SK-N-SH (cell line): ENCODE data around the gene PDE6B. TPM values are rescaled to one million over a fixed set of nuclear protein-coding genes. Genes with fewer than 3 reads are reported as not detected.
A peak's percentile ranks its signal among the peaks of the same experiment; 100 is the strongest.

Experiments used
- CTCF ChIA-PET: fragments of 300-600, 350-600 bp; formaldehyde crosslinking; extraction: SDS; loops from one replicate; lab custom pipeline; 2021; lab: Yijun Ruan, JAX
- POLR2A ChIA-PET: fragments of 350-600 bp; sonication (Branson Sonifier 250); formaldehyde crosslinking; extraction: SDS; loops from one replicate; lab custom pipeline; 2020; ENCODE audit warnings: antibody characterized with exemption, inconsistent platforms; lab: Yijun Ruan, JAX
- DNase-seq: peaks from one replicate; pipeline ENCODE4 v3.0.0; 2012
- H2AFZ ChIP-seq: fragments of 200-600 bp; sonication (generic); 2 replicates; pipeline ENCODE4 v1.8.1; 2016; ENCODE audit warnings: antibody characterized with exemption, mild to moderate bottlenecking, low read depth
- H3F3A ChIP-seq: fragments of 200-600 bp; sonication (generic); replicated peaks from 2 replicates; pipeline ENCODE3; 2016; ENCODE audit warnings: antibody characterized with exemption, mild to moderate bottlenecking; ENCODE audit not compliant: insufficient read depth
- H3K27ac ChIP-seq, 2 experiments: fragments of 200-500 bp in 1 of 2; fragments of 200-600 bp in 1 of 2; sonication (Bioruptor generic) in 1 of 2; sonication (generic), shearing (Covaris generic) in 1 of 2; 2 replicates each; pipeline versions ENCODE4 v1.5.1 to v1.6.1; 2014 to 2016; ENCODE audit warnings: low read depth in 2 of 2, inconsistent platforms in 1 of 2, low read length in 1 of 2, mild to moderate bottlenecking in 1 of 2, mixed read lengths in 1 of 2
- H3K27me3 ChIP-seq: fragments of 200-600 bp; sonication (generic), shearing (Covaris generic); 2 replicates; pipeline ENCODE4 v1.6.1; 2016; ENCODE audit warnings: mixed run types; ENCODE audit not compliant: insufficient read depth
- H3K36me3 ChIP-seq, 2 experiments: fragments of 200-500 bp in 1 of 2; fragments of 200-600 bp in 1 of 2; sonication (Bioruptor generic) in 1 of 2; sonication (generic) in 1 of 2; replicated peaks in 1 of 2; 2 replicates each; pipeline versions ENCODE3 to v1.5.1; 2014 to 2016; ENCODE audit warnings: low read length in 1 of 2, mild to moderate bottlenecking in 1 of 2; ENCODE audit not compliant: insufficient read depth in 2 of 2, control insufficient read depth in 1 of 2
- H3K4me1 ChIP-seq, 2 experiments: fragments of 200-500 bp in 1 of 2; fragments of 200-600 bp in 1 of 2; sonication (Bioruptor generic) in 1 of 2; sonication (generic), shearing (Covaris generic) in 1 of 2; 2 replicates each; pipeline versions ENCODE4 v1.5.1 to v1.6.1; 2014 to 2016; ENCODE audit warnings: low read depth in 1 of 2, low read length in 1 of 2, mixed run types in 1 of 2; ENCODE audit not compliant: insufficient read depth in 2 of 2, control insufficient read depth in 1 of 2
- H3K4me2 ChIP-seq: fragments of 200-600 bp; sonication (generic), shearing (Covaris generic); 2 replicates; pipeline ENCODE4 v1.6.1; 2017; ENCODE audit warnings: mixed run types
- H3K4me3 ChIP-seq, 2 experiments: fragments of 200-500 bp in 1 of 2; fragments of 200-600 bp in 1 of 2; sonication (Bioruptor generic) in 1 of 2; sonication (generic), shearing (Covaris generic) in 1 of 2; 2 replicates each; pipeline versions ENCODE4 v1.5.1 to v1.8.1; 2014 to 2016; ENCODE audit warnings: low read depth in 2 of 2, inconsistent platforms in 1 of 2, low read length in 1 of 2, mild to moderate bottlenecking in 1 of 2, mixed read lengths in 1 of 2, moderate library complexity in 1 of 2
- H3K79me2 ChIP-seq: fragments of 200-600 bp; sonication (generic); 2 replicates; pipeline ENCODE4 v1.8.1; 2017; ENCODE audit warnings: mild to moderate bottlenecking; ENCODE audit not compliant: insufficient read depth
- H3K9ac ChIP-seq: fragments of 200-600 bp; sonication (generic); 2 replicates; pipeline ENCODE4 v1.6.1; 2017; ENCODE audit warnings: mixed run types
- H3K9me2 ChIP-seq: fragments of 200-600 bp; sonication (generic); 2 replicates; pipeline ENCODE4 v1.6.1; 2017; ENCODE audit warnings: mixed run types
- H3K9me3 ChIP-seq: fragments of 200-600 bp; sonication (generic); 2 replicates; pipeline ENCODE4 v1.6.1; 2017; ENCODE audit warnings: mixed run types, mild to moderate bottlenecking, moderate library complexity
- H4K20me1 ChIP-seq: fragments of 200-600 bp; sonication (generic); 2 replicates; pipeline ENCODE4 v1.6.1; 2017; ENCODE audit warnings: mild to moderate bottlenecking, mixed run types; ENCODE audit not compliant: insufficient read depth
- EP300 ChIP-seq, 2 experiments: IDR thresholded peaks; 2 replicates each; pipeline versions ENCODE4 v1.4.0 to v1.6.1; 2012; ENCODE audit warnings: borderline replicate concordance in 1 of 2, low read depth in 1 of 2, low read length in 1 of 2
- FOSL2 ChIP-seq: IDR thresholded peaks from 2 replicates; pipeline ENCODE4 v1.4.0; 2012; ENCODE audit warnings: low read depth, mild to moderate bottlenecking, moderate library complexity, borderline replicate concordance
- FOXM1 ChIP-seq: IDR thresholded peaks from 2 replicates; pipeline ENCODE4 v1.4.0; 2012; ENCODE audit warnings: low read depth, mild to moderate bottlenecking
- GABPA ChIP-seq: IDR thresholded peaks from 2 replicates; pipeline ENCODE4 v1.4.0; 2012; ENCODE audit warnings: low read depth, mild to moderate bottlenecking
- GATA2 ChIP-seq: sonication (generic); formaldehyde crosslinking; IDR thresholded peaks from 2 replicates; pipeline ENCODE4 v1.5.0; 2020; ENCODE audit warnings: mild to moderate bottlenecking, missing genetic modification reagents
- MXI1 ChIP-seq: IDR thresholded peaks from 2 replicates; pipeline ENCODE4 v1.6.1; 2012; ENCODE audit warnings: mild to moderate bottlenecking, low read depth, low read length, improper control_type of control experiment
- NRF1 ChIP-seq: IDR thresholded peaks from 2 replicates; pipeline ENCODE4 v1.6.1; 2012; ENCODE audit warnings: low read depth, mild to moderate bottlenecking, low read length
- POLR2AphosphoS5 ChIP-seq: IDR thresholded peaks from 2 replicates; pipeline ENCODE4 v1.6.1; 2012; ENCODE audit warnings: low read depth, low read length
- RAD21 ChIP-seq: IDR thresholded peaks from 2 replicates; pipeline ENCODE4 v1.6.1; 2012; ENCODE audit warnings: mild to moderate bottlenecking, low read length
- RCOR1 ChIP-seq: fragments of 150-350 bp; IDR thresholded peaks from 2 replicates; pipeline ENCODE4 v1.6.1; 2017; ENCODE audit warnings: antibody characterized with exemption, low read length
- RFX5 ChIP-seq: IDR thresholded peaks from 2 replicates; pipeline ENCODE4 v1.6.1; 2012; ENCODE audit warnings: mild to moderate bottlenecking, improper control_type of control experiment, low read length
- SMC3 ChIP-seq: IDR thresholded peaks from 2 replicates; pipeline ENCODE4 v1.6.1; 2012; ENCODE audit warnings: low read depth, low read length, improper control_type of control experiment
- TAF1 ChIP-seq: IDR thresholded peaks from 2 replicates; pipeline ENCODE4 v1.6.1; 2012; ENCODE audit warnings: low read depth, mild to moderate bottlenecking, low read length, moderate library complexity, borderline replicate concordance
- TCF12 ChIP-seq: IDR thresholded peaks from 2 replicates; pipeline ENCODE4 v1.4.0; 2012
- YY1 ChIP-seq: IDR thresholded peaks from 2 replicates; pipeline ENCODE4 v1.4.0; 2012; ENCODE audit warnings: low read depth, mild to moderate bottlenecking
- WGBS: methylation state at CpG from one replicate; pipeline ENCODE4 v1.1.6; 2017; ENCODE audit warnings: low lambda C conversion rate; 5-methylcytosine and 5-hydroxymethylcytosine counted together
- polyA plus RNA-seq, 3 experiments: library from polyadenylated mRNA; depleted of rRNA; stranded (reverse); fragments of >200 nt; gene quantifications; 2 replicates each; pipeline ENCODE4 v1.2.3, GENCODE V29; 2012
- TF ChIP-seq, protein P1 (sequence below): fragments of 200-600 bp; sonication (generic); IDR thresholded peaks from 2 replicates; pipeline ENCODE4 v1.6.1; 2017; ENCODE audit warnings: antibody characterized with exemption, mild to moderate bottlenecking, moderate library complexity
- TF ChIP-seq, protein P2 (sequence below): fragments of 150-350 bp; IDR thresholded peaks from 2 replicates; pipeline ENCODE4 v1.6.1; 2016; ENCODE audit warnings: mild to moderate bottlenecking, low read depth, low read length

Gene PDE6B
- polyA plus RNA-seq, 1 of the 3 experiments (the other 2 are of a cell fraction) = 1.2 TPM

DNA sequence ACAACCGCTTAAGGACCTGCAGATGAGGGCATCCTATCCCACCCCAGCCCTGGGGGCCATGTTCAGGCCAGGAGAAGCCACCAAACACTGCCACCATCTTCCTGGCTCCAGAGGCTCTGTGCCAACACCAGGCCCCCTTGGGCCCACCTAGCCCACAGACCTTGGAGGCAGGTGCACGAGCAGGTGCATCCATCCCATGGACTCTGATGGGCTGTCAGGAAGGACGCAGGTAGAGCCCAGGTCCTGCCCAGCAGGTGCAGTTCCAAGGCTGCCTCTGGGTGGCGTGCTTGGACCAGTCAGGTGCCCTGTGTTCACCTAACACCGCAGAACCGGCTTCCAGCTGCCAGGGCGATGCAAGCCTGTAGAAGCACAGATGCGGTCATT is 22.8 kb upstream of the PDE6B start:
- Histone ChIP-seq H3K27ac (no peak overlapping the region), H3K27me3 (peaks cover 13% of the 10 kb centered on the region; the same call in 1 of the 2 replicates), H3K9ac (no peak overlapping the region), H3K4me2 (no peak overlapping the region), H3K9me2 (no peaks in the 10 kb centered on the region), H2AFZ (no peak overlapping the region), H3K9me3 (no peaks in the 10 kb centered on the region), H3F3A (no peaks in the 10 kb centered on the region), H4K20me1 (no peaks in the 10 kb centered on the region), H3K79me2 (no peaks in the 10 kb centered on the region), H3K4me1 (no peaks in the 10 kb centered on the region), H3K4me3 (no peak overlapping the region; a peak in 1 of 4 replicates), H3K36me3 (no peaks in the 10 kb centered on the region)
- WGBS = 20% methylated on average over 2 of the region's 8 CpGs
- ChIA-PET CTCF (interaction anchor here (0.6 to 1.3 kb wide), 18 partner anchors 10 to 396 kb away, joined by 3 to 9 read pairs (median 4); partner anchors contain the start of genes ATP5ME and MYL5), POLR2A (no interaction called here)
- TF ChIP-seq SMC3 = peak; percentile 44; the same call in 1 of the 2 replicates
- TF ChIP-seq RCOR1 = no peak
- TF ChIP-seq, protein P1, sequence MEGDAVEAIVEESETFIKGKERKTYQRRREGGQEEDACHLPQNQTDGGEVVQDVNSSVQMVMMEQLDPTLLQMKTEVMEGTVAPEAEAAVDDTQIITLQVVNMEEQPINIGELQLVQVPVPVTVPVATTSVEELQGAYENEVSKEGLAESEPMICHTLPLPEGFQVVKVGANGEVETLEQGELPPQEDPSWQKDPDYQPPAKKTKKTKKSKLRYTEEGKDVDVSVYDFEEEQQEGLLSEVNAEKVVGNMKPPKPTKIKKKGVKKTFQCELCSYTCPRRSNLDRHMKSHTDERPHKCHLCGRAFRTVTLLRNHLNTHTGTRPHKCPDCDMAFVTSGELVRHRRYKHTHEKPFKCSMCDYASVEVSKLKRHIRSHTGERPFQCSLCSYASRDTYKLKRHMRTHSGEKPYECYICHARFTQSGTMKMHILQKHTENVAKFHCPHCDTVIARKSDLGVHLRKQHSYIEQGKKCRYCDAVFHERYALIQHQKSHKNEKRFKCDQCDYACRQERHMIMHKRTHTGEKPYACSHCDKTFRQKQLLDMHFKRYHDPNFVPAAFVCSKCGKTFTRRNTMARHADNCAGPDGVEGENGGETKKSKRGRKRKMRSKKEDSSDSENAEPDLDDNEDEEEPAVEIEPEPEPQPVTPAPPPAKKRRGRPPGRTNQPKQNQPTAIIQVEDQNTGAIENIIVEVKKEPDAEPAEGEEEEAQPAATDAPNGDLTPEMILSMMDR = peak; percentile 47
- no peak for TF ChIP-seq GATA2 (CRISPR knock-in tag)
- TF ChIP-seq RAD21 = peak; percentile 75
- DNase-seq = peak; percentile 79

DNA sequence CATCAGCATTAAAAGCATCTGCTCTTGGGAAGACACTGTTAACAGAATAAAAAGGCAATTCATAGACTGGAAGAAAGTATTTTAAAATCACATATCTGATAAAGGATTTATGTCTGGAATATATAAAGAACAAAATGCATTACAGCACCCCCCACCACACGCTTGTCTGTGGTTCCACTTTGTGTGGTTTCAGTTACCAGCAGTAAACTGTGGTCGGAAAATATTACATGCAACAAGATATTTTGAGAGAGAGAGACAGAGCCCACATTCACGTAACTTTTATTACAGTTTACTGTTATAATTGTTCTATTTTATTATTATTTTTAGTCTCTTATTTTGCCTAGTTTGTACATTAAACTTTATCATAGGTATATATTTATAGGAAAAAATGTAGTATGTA is 21.2 kb upstream of the PDE6B start:
- Histone ChIP-seq H3K27me3 (peaks cover 6% of the 10 kb centered on the region; the same call in 1 of the 2 replicates), H2AFZ (no peak overlapping the region), H3K27ac (no peak overlapping the region), H3K9me2 (no peaks in the 10 kb centered on the region), H3F3A (no peaks in the 10 kb centered on the region), H3K4me3 (no peak overlapping the region), H3K9me3 (no peaks in the 10 kb centered on the region), H3K79me2 (no peaks in the 10 kb centered on the region), H4K20me1 (no peaks in the 10 kb centered on the region), H3K36me3 (no peaks in the 10 kb centered on the region), H3K4me1 (no peaks in the 10 kb centered on the region), H3K4me2 (no peak overlapping the region), H3K9ac (no peak overlapping the region)
- ChIA-PET POLR2A (no interaction called here), CTCF (no interaction called here)
- DNase-seq = no peak
- 30% methylated on average over 3 of the region's 3 CpGs for WGBS
- TF ChIP-seq POLR2AphosphoS5 (no peak), FOSL2 (no peak), RCOR1 (no peak), EP300 (IDR thresholded peaks at IDR 0.05; ENCODE audit: borderline replicate concordance in 1 of 2, low read depth in 1 of 2, low read length in 1 of 2) (no peak), RAD21 (no peak), NRF1 (no peak), TAF1 (no peak), RFX5 (no peak), FOXM1 (no peak), MXI1 (no peak), YY1 (no peak), GABPA (no peak), TCF12 (no peak)
- TF ChIP-seq, protein P1 = no peak
- TF ChIP-seq, protein P2, sequence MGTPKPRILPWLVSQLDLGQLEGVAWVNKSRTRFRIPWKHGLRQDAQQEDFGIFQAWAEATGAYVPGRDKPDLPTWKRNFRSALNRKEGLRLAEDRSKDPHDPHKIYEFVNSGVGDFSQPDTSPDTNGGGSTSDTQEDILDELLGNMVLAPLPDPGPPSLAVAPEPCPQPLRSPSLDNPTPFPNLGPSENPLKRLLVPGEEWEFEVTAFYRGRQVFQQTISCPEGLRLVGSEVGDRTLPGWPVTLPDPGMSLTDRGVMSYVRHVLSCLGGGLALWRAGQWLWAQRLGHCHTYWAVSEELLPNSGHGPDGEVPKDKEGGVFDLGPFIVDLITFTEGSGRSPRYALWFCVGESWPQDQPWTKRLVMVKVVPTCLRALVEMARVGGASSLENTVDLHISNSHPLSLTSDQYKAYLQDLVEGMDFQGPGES = no peak
